Measurements from ENCODE around the gene PLA2G4D. TPM values are rescaled to one million over a fixed set of nuclear protein-coding genes. Genes with fewer than 3 reads are reported as not detected.

The PLA2G4D gene
- total and polyA plus RNA-seq, 2 experiments from 2014 or later: 0.07 to 0.15 TPM

DNA sequence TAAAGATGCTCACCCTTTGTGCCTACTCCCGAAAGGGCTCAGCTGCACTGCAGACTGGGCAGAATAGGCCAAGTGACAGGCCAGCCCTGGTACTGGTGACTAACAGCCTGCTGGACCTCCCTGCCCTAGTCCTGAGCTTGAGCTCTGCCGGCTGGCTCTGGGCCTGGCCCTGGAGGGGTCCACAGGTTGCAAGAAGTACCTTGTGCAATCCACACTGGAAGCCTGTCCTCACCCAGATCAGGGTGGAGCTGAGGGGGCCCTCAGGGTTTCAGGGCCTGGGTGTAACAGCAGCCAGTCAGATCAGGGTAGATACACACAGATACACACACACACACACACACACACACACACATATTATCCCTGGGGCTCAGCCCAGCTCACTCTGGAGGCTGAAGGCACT is 27.3 kb upstream of the PLA2G4D start (continued):
- no peak for TF ChIP-seq ZNF462 (CRISPR knock-in tag; IDR thresholded peaks at IDR 0.05)
- TF ChIP-seq EZH2 (IDR thresholded peaks at IDR 0.05; ENCODE audit: low read depth, unreplicated experiment): no peak

- Histone ChIP-seq H3K79me2 (replicated peaks; ENCODE audit: insufficient read depth) (no peaks in the 10 kb centered on the region), H3K36me3 (ENCODE audit: insufficient read depth) (no peaks in the 10 kb centered on the region), H3K9me2 (ENCODE audit: insufficient read depth) (no peaks in the 10 kb centered on the region), H3K4me1 (ENCODE audit: insufficient read depth) (peaks cover 10% of the 10 kb centered on the region), H3K4me2 (no peak overlapping the region), H2AFZ (no peak overlapping the region), H3K27me3 (ENCODE audit: insufficient read depth) (no peaks in the 10 kb centered on the region), H4K20me1 (replicated peaks; ENCODE audit: insufficient read depth) (no peaks in the 10 kb centered on the region), H3K27ac (ENCODE audit: low read depth) (no peak overlapping the region), H3F3A (replicated peaks; ENCODE audit: low read depth) (no peaks in the 10 kb centered on the region), H3K4me3 (no peak overlapping the region)
- Mint-ChIP-seq H3K4me1 (peaks cover 12% of the 10 kb centered on the region), H3K9me3 (peaks cover 8% of the 10 kb centered on the region; the same call in 2 of the 3 replicates), H3K4me3 (no peak overlapping the region), H3K36me3 (ENCODE audit: low read depth) (no peaks in the 10 kb centered on the region; the same call in 2 of the 3 replicates), H3K27me3 (ENCODE audit: insufficient read depth, low read depth, poor library complexity) (peaks cover 3% of the 10 kb centered on the region), H3K27ac (no peak overlapping the region)
- ATAC-seq (no peak), DNase-seq (ENCODE audit: low spot score) (no peak)
- TF ChIP-seq NANOG (IDR thresholded peaks at IDR 0.05; ENCODE audit: borderline replicate concordance) (no peak), CREB1 (CRISPR knock-in tag; IDR thresholded peaks at IDR 0.05; ENCODE audit: low read depth) (no peak), ZNF462 (CRISPR knock-in tag; IDR thresholded peaks at IDR 0.05) (no peak), JUNB (IDR thresholded peaks at IDR 0.05; ENCODE audit: unreplicated experiment) (no peak)
Observed at GRCh38 chr15:42121021-42121420, 26.7 kb upstream of the PLA2G4D start.
